GM06990 (cell line): ENCODE results near the gene HYOU1.

ENCODE experiments used
- DNase-seq: peaks from one replicate; pipeline ENCODE4 v3.0.0-alpha.2; 2011; ENCODE audit not compliant: insufficient read length; ENCODE audit errors: extremely low read depth
- H3K27me3 ChIP-seq: replicated peaks from 2 replicates; pipeline ENCODE4 v1.6.0; 2011; ENCODE audit warnings: low read length; ENCODE audit not compliant: control insufficient read depth, insufficient read depth
- H3K36me3 ChIP-seq: 2 replicates; pipeline ENCODE4 v1.5.1; 2011; ENCODE audit warnings: low read length; ENCODE audit not compliant: control insufficient read depth, insufficient read depth
- H3K4me3 ChIP-seq: replicated peaks from 2 replicates; pipeline ENCODE4 v1.5.1; 2011; ENCODE audit warnings: low read depth, mild to moderate bottlenecking, control low read depth, low read length
- CTCF ChIP-seq: IDR thresholded peaks from 2 replicates; pipeline ENCODE4 v1.5.1; 2011; ENCODE audit warnings: low read length, control low read depth, mild to moderate bottlenecking, inconsistent platforms; ENCODE audit not compliant: insufficient read depth, poor library complexity, severe bottlenecking

HYOU1 gene

GRCh38 chr11:119078675-119079420 is 21.8 kb upstream of the HYOU1 start:
- no peak for DNase-seq
- H3K36me3 ChIP-seq = peaks cover 30% of the 10 kb centered on the region
- no peaks in the 10 kb centered on the region for H3K27me3 ChIP-seq
- TF ChIP-seq CTCF = no peak
- no peak overlapping the region for H3K4me3 ChIP-seq

- no peaks in the 10 kb centered on the region for H3K27me3 ChIP-seq
- no peak overlapping the region for H3K4me3 ChIP-seq
- H3K36me3 ChIP-seq = peaks cover 40% of the 10 kb centered on the region
- no peak for DNase-seq
- no peak for TF ChIP-seq CTCF
Measured at GRCh38 chr11:119077839-119078238, 20.8 kb upstream of the HYOU1 start.

- Histone ChIP-seq H3K27me3 (no peaks in the 10 kb centered on the region), H3K36me3 (peaks cover 5% of the 10 kb centered on the region), H3K4me3 (peak within 1 kb of the TSS; percentile 99)
- TF ChIP-seq CTCF = no peak
- DNase-seq = peak; percentile 97
Measured at GRCh38 chr11:119067371-119068222, 10.6 kb upstream of the HYOU1 start, which contains the start of gene VPS11. Gene VPS11 (plus strand): TSS chr11:119067818. CDS start chr11:119067824, 6 bp downstream.

- Histone ChIP-seq H3K4me3 (no peak overlapping the region), H3K36me3 (no peaks in the 10 kb centered on the region; the same call in 1 of the 2 replicates), H3K27me3 (no peaks in the 10 kb centered on the region)
- TF ChIP-seq CTCF = peak; percentile 72
- no peak for DNase-seq
Measured at GRCh38 chr11:119065369-119065768, 8.4 kb upstream of the HYOU1 start.

- no peak for TF ChIP-seq CTCF
- no peaks in the 10 kb centered on the region for H3K27me3 ChIP-seq
- no peak overlapping the region for H3K4me3 ChIP-seq
- no peak for DNase-seq
- no peaks in the 10 kb centered on the region; the same call in 1 of the 2 replicates for H3K36me3 ChIP-seq
Measured at GRCh38 chr11:119062779-119063178, 5.8 kb upstream of the HYOU1 start.
